Sigmoid colon (tissue), 7 donors: ENCODE results near the gene NPB. TPM values are rescaled to one million over a fixed set of nuclear protein-coding genes. Genes with fewer than 3 reads are reported as not detected.

Source experiments
- DNase-seq: peaks from one replicate; pipeline ENCODE4 v3.0.0-alpha.2; 2019
- H3K27ac ChIP-seq, 4 donors: fragments of 200-600 bp; sonication (generic); one replicate each; pipeline ENCODE4 v1.5.1; 2016 to 2019; ENCODE audit warnings: mild to moderate bottlenecking in 1 of 4
- H3K27me3 ChIP-seq, 3 donors: fragments of 200-600 bp; sonication (generic); one replicate each; pipeline ENCODE4 v1.5.1; 2019; ENCODE audit warnings: mild to moderate bottlenecking in 1 of 3
- H3K36me3 ChIP-seq, 4 donors: fragments of 200-600 bp; sonication (generic); one replicate each; pipeline ENCODE4 v1.5.1; 2016 to 2019
- H3K4me1 ChIP-seq, 4 donors: fragments of 200-600 bp; sonication (generic); one replicate each; pipeline ENCODE4 v1.5.1; 2017 to 2019
- H3K4me3 ChIP-seq, 4 donors: fragments of 200-600 bp; sonication (generic); one replicate each; pipeline ENCODE4 v1.5.1; 2017 to 2019; ENCODE audit warnings: mild to moderate bottlenecking in 2 of 4, moderate library complexity in 1 of 4
- H3K9me3 ChIP-seq, 4 donors: fragments of 200-600 bp in 3 of 4; sonication (generic) in 3 of 4; one replicate each; pipeline versions ENCODE4 v1.5.1 to v1.6.1; 2013 to 2019
- CTCF ChIP-seq, 4 experiments: fragments of 450-650 bp in 3 of 4; fragments of 200-600 bp in 1 of 4; IDR thresholded peaks; one replicate each; pipeline ENCODE4 v1.5.1; 2016 to 2019; ENCODE audit warnings: antibody characterized with exemption in 4 of 4, mild to moderate bottlenecking in 3 of 4, moderate library complexity in 2 of 4
- EP300 ChIP-seq, 4 donors: sonication (generic); formaldehyde crosslinking; IDR thresholded peaks; one replicate each; pipeline ENCODE4 v1.6.1; 2017; ENCODE audit warnings: antibody characterized with exemption in 4 of 4
- POLR2A ChIP-seq, 2 donors: fragments of 450-650 bp; IDR thresholded peaks; one replicate each; pipeline ENCODE4 v1.6.1; 2016; ENCODE audit warnings: antibody characterized with exemption in 2 of 2, mild to moderate bottlenecking in 2 of 2, moderate library complexity in 2 of 2
- POLR2AphosphoS5 ChIP-seq, 4 donors: sonication (generic); formaldehyde crosslinking; IDR thresholded peaks; one replicate each; pipeline ENCODE4 v1.6.1; 2017; ENCODE audit warnings: antibody characterized with exemption in 4 of 4
- WGBS, 2 donors: extraction: QIAGEN DNeasy Blood & Tissue Kit; methylation state at CpG; one replicate each; pipeline ENCODE4 v1.1.7; 2013; 5-methylcytosine and 5-hydroxymethylcytosine counted together
- intact Hi-C: fragments of 100-400 bp; cut with DNase I; formaldehyde crosslinking; loops from one replicate; pipeline ENCODE4 v1.15.1; 2023
- polyA plus RNA-seq, 3 donors: library from polyadenylated mRNA; stranded (reverse); fragments of 200-250 nt; gene quantifications; one replicate each; pipeline ENCODE4 v1.2.3, GENCODE V29; 2013
- total RNA-seq, 4 donors: library from RNA; depleted of rRNA; stranded (reverse); fragments of >200 nt; gene quantifications; one replicate each; pipeline ENCODE4 v1.1.0, GENCODE V29; 2016
- donor health status: healthy with polysubstance abuse.
- donor health status: Bipolar disorder and iron deficiency.
- donor health status: healthy.

Gene NPB
- total and polyA plus RNA-seq, 7 donors: 0.27 to 1.8 (median 0.79) TPM; not detected in 3

GRCh38 chr17:81859906-81860755 is 41.9 kb upstream of the NPB start, which contains the start of gene P4HB:
Gene P4HB, minus strand, starts transcription at chr17:81860535. Its CDS starts 64 bp downstream, at chr17:81860471.
- no peaks in the 10 kb centered on the region for H3K27me3 ChIP-seq
- no peaks in the 10 kb centered on the region for H3K9me3 ChIP-seq
- no peak for DNase-seq
- H3K4me1 ChIP-seq: peaks cover 0 to 60% (median 37%) of the 10 kb centered on the region in 4 donors
- H3K36me3 ChIP-seq: peaks cover 0 to 54% (median 15%) of the 10 kb centered on the region in 4 donors
- WGBS, 2 donors: 0% methylated on average over 95 of the region's 95 CpGs
- H3K4me3 ChIP-seq: peak within 1 kb of the TSS; percentile 80 to 95 (median 89)
- TF ChIP-seq CTCF (IDR thresholded peaks at IDR 0.05): no peak
- TF ChIP-seq EP300 (IDR thresholded peaks at IDR 0.05): no peak
- peak in 1 of 2 donors; percentile 32 for TF ChIP-seq POLR2A (IDR thresholded peaks at IDR 0.05)
- TF ChIP-seq POLR2AphosphoS5 (IDR thresholded peaks at IDR 0.05): peak; percentile 53 to 90 (median 84)
- intact Hi-C loops: loop anchor here (5.0 kb wide), 1 partner anchor 38 kb away; no protein-coding TSS in a partner anchor
- H3K27ac ChIP-seq: peak within 1 kb of the TSS; percentile 96 to 99 (median 98)

GRCh38 chr17:81860756-81861568 is 41.1 kb upstream of the NPB start:
- Histone ChIP-seq H3K27ac (peak overlapping the region; percentile 94 to 99 (median 96)), H3K9me3 (no peaks in the 10 kb centered on the region), H3K4me1 (peaks cover 0 to 60% (median 35%) of the 10 kb centered on the region in 4 donors), H3K36me3 (peaks cover 0 to 51% (median 9%) of the 10 kb centered on the region in 4 donors), H3K4me3 (peak overlapping the region; percentile 75 to 95 (median 89)), H3K27me3 (no peaks in the 10 kb centered on the region)
- WGBS, 2 donors: 0% methylated on average over 74 of the region's 74 CpGs
- intact Hi-C loops: loop anchor here (5.0 kb wide), 1 partner anchor 39 kb away; no protein-coding TSS in a partner anchor
- DNase-seq: peak; percentile 100
- TF ChIP-seq CTCF (IDR thresholded peaks at IDR 0.05): peak in 1 of 4 experiments; percentile 19
- peak in 2 of 4 donors; percentile 51 to 54 for TF ChIP-seq EP300 (IDR thresholded peaks at IDR 0.05)
- TF ChIP-seq POLR2AphosphoS5 (IDR thresholded peaks at IDR 0.05): peak; percentile 100
- TF ChIP-seq POLR2A (IDR thresholded peaks at IDR 0.05): peak; percentile 95 to 99

- WGBS, 2 donors: 80 to 90% methylated on average over 6 of the region's 6 CpGs
- no peak for DNase-seq
- Histone ChIP-seq H3K36me3 (peaks cover under 1 to 36% (median 2%) of the 10 kb centered on the region in 4 donors), H3K4me1 (peaks cover 0 to 67% (median 51%) of the 10 kb centered on the region in 4 donors), H3K27me3 (no peaks in the 10 kb centered on the region), H3K9me3 (no peaks in the 10 kb centered on the region), H3K27ac (no peak overlapping the region), H3K4me3 (no peak overlapping the region)
- TF ChIP-seq POLR2A (IDR thresholded peaks at IDR 0.05) (no peak), EP300 (IDR thresholded peaks at IDR 0.05) (no peak), POLR2AphosphoS5 (IDR thresholded peaks at IDR 0.05) (no peak), CTCF (IDR thresholded peaks at IDR 0.05) (no peak)
- intact Hi-C loops: loop anchor here (5.0 kb wide), 1 partner anchor 41 kb away; no protein-coding TSS in a partner anchor
Observed at GRCh38 chr17:81863123-81863675, 38.8 kb upstream of the NPB start.
